Smooth muscle cell (in vitro differentiated cells): ENCODE results near the gene ZCWPW1. TPM values are rescaled to one million over a fixed set of nuclear protein-coding genes. Genes with fewer than 3 reads are reported as not detected.

Experiments used
- DNase-seq: peaks from one replicate; lab custom pipeline; 2025; ENCODE audit not compliant: unreplicated experiment; lab: John Stamatoyannopoulos, UW
- H2AFZ ChIP-seq: fragments of 200-600 bp; sonication (generic); 2 replicates; pipeline ENCODE4 v1.6.0; 2016; ENCODE audit warnings: antibody characterized with exemption, low read depth, mild to moderate bottlenecking
- H3F3A ChIP-seq: fragments of 200-600 bp; sonication (generic); 2 replicates; pipeline ENCODE4 v1.6.0; 2017; ENCODE audit warnings: antibody characterized with exemption, low read depth
- H3K27ac ChIP-seq: fragments of 200-600 bp; sonication (generic); 2 replicates; pipeline ENCODE4 v1.5.1; 2016; ENCODE audit warnings: low read depth, mild to moderate bottlenecking
- H3K27me3 ChIP-seq: fragments of 200-600 bp; sonication (generic); 2 replicates; pipeline ENCODE4 v1.6.1; 2016; ENCODE audit warnings: low read depth, mild to moderate bottlenecking
- H3K36me3 ChIP-seq: fragments of 200-600 bp; sonication (generic); 2 replicates; pipeline ENCODE4 v1.5.1; 2016; ENCODE audit warnings: low read depth
- H3K4me1 ChIP-seq: fragments of 200-600 bp; sonication (generic); 2 replicates; pipeline ENCODE4 v1.5.1; 2016; ENCODE audit warnings: low read depth
- H3K4me2 ChIP-seq: fragments of 200-600 bp; sonication (generic); 2 replicates; pipeline ENCODE4 v1.6.0; 2016; ENCODE audit warnings: mild to moderate bottlenecking
- H3K4me3 ChIP-seq: fragments of 200-600 bp; sonication (generic); 2 replicates; pipeline ENCODE4 v1.5.1; 2016; ENCODE audit warnings: mild to moderate bottlenecking
- H3K79me2 ChIP-seq: fragments of 200-600 bp; sonication (generic); 2 replicates; pipeline ENCODE4 v1.6.0; 2016; ENCODE audit warnings: low read depth, mild to moderate bottlenecking
- H3K9ac ChIP-seq: fragments of 200-600 bp; sonication (generic); 2 replicates; pipeline ENCODE4 v1.6.0; 2016; ENCODE audit warnings: low read depth
- H3K9me3 ChIP-seq: fragments of 200-600 bp; sonication (generic); replicated peaks from 2 replicates; pipeline ENCODE4 v1.5.1; 2016; ENCODE audit warnings: low read depth
- H4K20me1 ChIP-seq: fragments of 200-600 bp; sonication (generic); 2 replicates; pipeline ENCODE4 v1.6.0; 2016; ENCODE audit warnings: low read depth
- WGBS: methylation state at CpG from one replicate; pipeline ENCODE4 v1.1.7; 2016; ENCODE audit warnings: low lambda C conversion rate; 5-methylcytosine and 5-hydroxymethylcytosine counted together
- polyA plus RNA-seq: library from polyadenylated mRNA; unstranded; fragments of >200 nt; fragmentation: Nextera tagmentation; extraction: Ambion mirVana; gene quantifications from 2 replicates; pipeline ENCODE4 v1.2.1, GENCODE V29; 2016
- total RNA-seq: library from RNA; depleted of rRNA; stranded (reverse); fragments of >200 nt; gene quantifications from 2 replicates; pipeline ENCODE4 v1.2.3, GENCODE V29; 2014
- TF ChIP-seq, protein P1 (sequence below): fragments of 200-600 bp; sonication (generic); IDR thresholded peaks from 2 replicates; pipeline ENCODE4 v1.5.1; 2017; ENCODE audit warnings: borderline replicate concordance, mild to moderate bottlenecking, antibody characterized with exemption; ENCODE audit not compliant: insufficient read depth, poor library complexity, severe bottlenecking

ZCWPW1 gene
- total and polyA plus RNA-seq, 2 experiments from 2014 or later, result 3.9 to 5.3 TPM

DNA sequence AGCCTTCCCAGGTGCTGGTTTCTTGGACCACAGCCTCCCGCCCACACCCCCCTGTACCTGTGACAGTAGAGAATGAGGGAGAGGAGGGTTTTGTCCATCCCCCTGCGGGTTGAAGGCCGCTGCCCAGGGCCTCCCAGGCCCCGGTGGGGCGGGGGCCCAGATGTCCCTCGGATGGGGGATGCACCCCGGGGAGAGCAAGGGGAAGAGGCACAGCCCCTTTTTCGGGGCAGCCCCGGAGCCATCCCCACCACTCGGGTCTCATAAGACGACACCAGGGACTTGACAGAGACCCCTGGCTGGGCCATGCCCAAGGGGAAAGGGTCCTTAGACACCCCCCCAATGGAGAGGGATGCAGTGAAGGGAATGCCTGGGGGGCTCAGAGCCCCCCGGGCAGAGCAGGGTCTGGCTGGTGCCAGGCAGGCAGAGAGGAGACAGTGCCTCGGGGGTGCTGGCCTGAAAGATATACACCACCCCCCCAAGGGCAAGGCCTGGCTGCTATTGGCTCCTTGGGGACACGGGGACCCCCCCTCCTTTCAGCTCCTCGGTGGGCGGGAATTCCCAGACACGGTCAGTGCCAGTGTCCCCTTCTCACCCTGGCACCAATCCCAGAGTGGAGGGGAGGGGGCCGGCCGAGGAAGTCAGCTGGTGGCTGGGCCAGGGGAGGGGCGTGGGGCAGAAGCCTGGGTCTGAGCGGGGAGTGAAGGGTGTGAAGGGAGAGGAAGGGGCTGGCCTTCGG lies 39.3 kb upstream of the ZCWPW1 start:
- DNase-seq, result no peak
- no peaks in the 10 kb centered on the region for H3K27me3 ChIP-seq

DNA sequence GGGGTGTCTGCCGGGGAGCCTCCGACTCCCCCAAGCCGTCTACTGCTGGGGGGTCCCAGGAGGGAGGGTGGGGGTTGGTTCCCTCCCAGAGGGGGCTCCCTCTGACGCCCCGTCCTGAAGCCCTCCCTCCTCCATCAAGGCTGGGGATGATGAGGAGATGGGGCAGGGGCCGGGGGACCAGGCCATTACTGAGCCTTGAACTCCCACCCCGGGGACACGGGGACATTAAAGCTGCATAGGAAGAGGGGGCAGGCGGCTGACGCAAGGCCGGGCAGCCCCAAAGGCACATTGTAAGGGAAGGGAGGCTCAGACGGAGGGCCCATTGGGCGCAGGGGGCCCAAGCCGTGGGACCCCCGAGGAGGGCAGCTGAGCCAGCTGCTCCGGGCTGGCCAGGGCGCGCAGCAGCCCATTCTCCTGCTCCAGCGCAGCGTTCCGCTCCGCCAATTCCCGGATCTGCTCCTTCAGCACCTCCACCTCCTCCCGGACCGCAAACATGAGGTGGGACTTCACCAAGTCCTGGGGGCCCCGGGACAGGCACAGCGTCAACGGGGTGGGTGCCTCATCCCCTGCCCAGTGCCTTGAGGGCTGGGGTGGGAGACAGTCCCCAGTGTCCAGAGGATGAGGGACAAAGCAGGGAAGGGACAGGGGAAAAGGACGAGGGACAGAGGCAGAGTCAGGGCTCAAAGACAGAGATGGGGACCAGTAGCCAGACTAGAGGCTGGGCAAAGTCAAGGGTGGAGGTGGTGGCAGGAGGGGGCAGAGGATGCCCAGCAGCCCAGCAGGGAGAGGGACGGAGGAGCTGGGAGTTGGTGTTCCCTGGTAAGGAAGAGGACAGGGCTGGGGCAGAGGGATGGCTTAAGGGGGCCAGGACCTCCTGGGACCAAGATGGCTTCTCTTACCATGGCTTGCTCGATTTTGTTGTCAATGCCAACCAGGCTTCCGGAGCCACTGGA lies 38.4 kb upstream of the ZCWPW1 start:
- Histone ChIP-seq H3K27me3 (no peaks in the 10 kb centered on the region), H3K36me3 (no peaks in the 10 kb centered on the region), H3K79me2 (no peaks in the 10 kb centered on the region), H2AFZ (no peak overlapping the region), H3F3A (no peaks in the 10 kb centered on the region), H3K4me2 (no peak overlapping the region), H3K4me1 (no peaks in the 10 kb centered on the region), H3K27ac (no peak overlapping the region), H3K4me3 (no peak overlapping the region), H3K9me3 (no peaks in the 10 kb centered on the region), H4K20me1 (peaks cover 33% of the 10 kb centered on the region), H3K9ac (no peak overlapping the region)
- DNase-seq, result no peak
- TF ChIP-seq, protein P1, sequence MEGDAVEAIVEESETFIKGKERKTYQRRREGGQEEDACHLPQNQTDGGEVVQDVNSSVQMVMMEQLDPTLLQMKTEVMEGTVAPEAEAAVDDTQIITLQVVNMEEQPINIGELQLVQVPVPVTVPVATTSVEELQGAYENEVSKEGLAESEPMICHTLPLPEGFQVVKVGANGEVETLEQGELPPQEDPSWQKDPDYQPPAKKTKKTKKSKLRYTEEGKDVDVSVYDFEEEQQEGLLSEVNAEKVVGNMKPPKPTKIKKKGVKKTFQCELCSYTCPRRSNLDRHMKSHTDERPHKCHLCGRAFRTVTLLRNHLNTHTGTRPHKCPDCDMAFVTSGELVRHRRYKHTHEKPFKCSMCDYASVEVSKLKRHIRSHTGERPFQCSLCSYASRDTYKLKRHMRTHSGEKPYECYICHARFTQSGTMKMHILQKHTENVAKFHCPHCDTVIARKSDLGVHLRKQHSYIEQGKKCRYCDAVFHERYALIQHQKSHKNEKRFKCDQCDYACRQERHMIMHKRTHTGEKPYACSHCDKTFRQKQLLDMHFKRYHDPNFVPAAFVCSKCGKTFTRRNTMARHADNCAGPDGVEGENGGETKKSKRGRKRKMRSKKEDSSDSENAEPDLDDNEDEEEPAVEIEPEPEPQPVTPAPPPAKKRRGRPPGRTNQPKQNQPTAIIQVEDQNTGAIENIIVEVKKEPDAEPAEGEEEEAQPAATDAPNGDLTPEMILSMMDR, result no peak
- WGBS, result 94% methylated on average over 32 of the region's 32 CpGs

More for the DNA sequence above, 39.3 kb upstream of the ZCWPW1 start:
- no peak overlapping the region for H2AFZ ChIP-seq
- H3K9ac ChIP-seq, result no peak overlapping the region
- H3F3A ChIP-seq, result no peaks in the 10 kb centered on the region
- H3K36me3 ChIP-seq, result no peaks in the 10 kb centered on the region
- H3K4me3 ChIP-seq, result no peak overlapping the region
- no peaks in the 10 kb centered on the region for H3K9me3 ChIP-seq
- no peak overlapping the region for H3K4me2 ChIP-seq
- no peak overlapping the region for H3K27ac ChIP-seq
- peaks cover 35% of the 10 kb centered on the region for H4K20me1 ChIP-seq
- TF ChIP-seq, protein P1, result no peak
- 92% methylated on average over 14 of the region's 22 CpGs for WGBS
- no peaks in the 10 kb centered on the region for H3K79me2 ChIP-seq
- H3K4me1 ChIP-seq, result no peaks in the 10 kb centered on the region

DNA sequence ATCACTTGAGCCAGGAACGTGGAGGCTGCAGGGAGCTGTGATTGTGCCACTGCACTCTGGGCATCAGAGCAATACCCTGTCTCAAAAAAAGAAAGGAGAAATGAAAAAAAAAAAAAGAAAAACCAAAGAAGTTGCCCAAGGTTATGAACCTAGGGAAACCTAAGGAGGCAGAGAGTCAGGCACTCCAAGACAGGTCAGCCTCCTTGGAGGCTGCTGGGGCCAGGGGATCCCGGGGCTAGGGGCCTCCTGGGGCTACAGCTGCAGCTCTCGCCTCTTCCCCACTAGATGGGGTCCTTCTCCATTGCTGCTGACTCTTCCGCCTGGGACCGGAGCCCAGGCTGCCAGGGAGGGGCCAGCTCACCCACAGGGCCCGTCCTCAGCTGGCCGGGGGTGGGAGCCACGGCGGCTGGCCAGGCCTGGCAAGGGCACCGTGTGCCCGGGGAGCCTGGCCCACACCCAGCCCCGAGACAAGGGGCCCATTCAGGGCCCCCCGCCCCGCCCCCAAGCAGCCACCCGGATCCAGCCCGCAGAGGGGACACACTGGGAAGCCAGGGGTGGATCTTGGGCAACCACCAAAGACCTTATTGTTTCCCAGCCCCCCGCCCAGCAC lies 37.3 kb upstream of the ZCWPW1 start:
- Histone ChIP-seq H4K20me1 (peaks cover 26% of the 10 kb centered on the region), H3K36me3 (no peaks in the 10 kb centered on the region), H3K9ac (no peak overlapping the region), H3K79me2 (no peaks in the 10 kb centered on the region), H3K27ac (no peak overlapping the region), H3F3A (no peaks in the 10 kb centered on the region), H3K4me2 (peak overlapping the region; percentile 59), H3K9me3 (no peaks in the 10 kb centered on the region), H3K4me1 (no peaks in the 10 kb centered on the region), H2AFZ (no peak overlapping the region), H3K4me3 (no peak overlapping the region), H3K27me3 (no peaks in the 10 kb centered on the region)
- TF ChIP-seq, protein P1, result peak; percentile 43
- peak; percentile 12 for DNase-seq
- 20% methylated on average over 6 of the region's 17 CpGs for WGBS
